ENCODE data around the gene FPGT.

FPGT gene

GRCh38 chr1:74193908-74194307, 4.1 kb upstream of the FPGT start:
- ChIA-PET CTCF (interaction anchor here (1.1 kb wide), 1 partner anchor 11 kb away, joined by 3 read pairs; no protein-coding TSS in a partner anchor), POLR2A (interaction anchor here (0.6 kb wide), 1 partner anchor 13 kb away, joined by 3 read pairs; no protein-coding TSS in a partner anchor)
- TF ChIP-seq CTCF (IDR thresholded peaks at IDR 0.05; ENCODE audit: insufficient read depth, low read length, missing control alignments): no peak
- H3K4me3 ChIP-seq (ENCODE audit: low read depth, low read length): no peak overlapping the region
- DNase-seq (ENCODE audit: low read depth, low spot score): peak; percentile 16

GRCh38 chr1:74195339-74195738, 2.7 kb upstream of the FPGT start:
- TF ChIP-seq CTCF (IDR thresholded peaks at IDR 0.05; ENCODE audit: insufficient read depth, low read length, missing control alignments): no peak
- CTCF ChIA-PET: interaction anchor here (1.1 kb wide), 1 partner anchor 9 kb away, joined by 3 read pairs; no protein-coding TSS in a partner anchor
- no peak overlapping the region for H3K4me3 ChIP-seq (ENCODE audit: low read depth, low read length)
- DNase-seq (ENCODE audit: low read depth, low spot score): no peak
- POLR2A ChIA-PET: no interaction called here

GRCh38 chr1:74197255-74197654, 787 bp upstream of the FPGT start:
- TF ChIP-seq CTCF (IDR thresholded peaks at IDR 0.05; ENCODE audit: insufficient read depth, low read length, missing control alignments): no peak
- ChIA-PET CTCF (no interaction called here), POLR2A (no interaction called here)
- no peak for DNase-seq (ENCODE audit: low read depth, low spot score)
- peak overlapping the region; percentile 88 for H3K4me3 ChIP-seq (ENCODE audit: low read depth, low read length)

- DNase-seq (ENCODE audit: low read depth, low spot score): no peak
- ChIA-PET POLR2A (no interaction called here), CTCF (no interaction called here)
- no peak for TF ChIP-seq CTCF (IDR thresholded peaks at IDR 0.05; ENCODE audit: insufficient read depth, low read length, missing control alignments)
- H3K4me3 ChIP-seq (ENCODE audit: low read depth, low read length): no peak overlapping the region
Measured at GRCh38 chr1:74199504-74199903, 1.5 kb downstream of the FPGT start.

GRCh38 chr1:74205266-74205665, 7.2 kb downstream of the FPGT start:
- no peak for TF ChIP-seq CTCF (IDR thresholded peaks at IDR 0.05; ENCODE audit: insufficient read depth, low read length, missing control alignments)
- ChIA-PET POLR2A (interaction anchor here (0.6 kb wide), 1 partner anchor 10 kb away, joined by 4 read pairs; no protein-coding TSS in a partner anchor), CTCF (interaction anchor here (1.0 to 1.6 kb wide), 2 partner anchors 11 to 484 kb away, joined by 3 read pairs; no protein-coding TSS in a partner anchor)
- H3K4me3 ChIP-seq (ENCODE audit: low read depth, low read length): no peak overlapping the region
- peak; percentile 47 for DNase-seq (ENCODE audit: low read depth, low spot score)

GRCh38 chr1:74215229-74215628, 17.2 kb downstream of the FPGT start:
- no peak for TF ChIP-seq CTCF (IDR thresholded peaks at IDR 0.05; ENCODE audit: insufficient read depth, low read length, missing control alignments)
- ChIA-PET CTCF (no interaction called here), POLR2A (interaction anchor here (0.6 kb wide), 2 partner anchors 10 to 90 kb away, joined by 3 to 4 read pairs; no protein-coding TSS in a partner anchor)

More at GRCh38 chr1:74215229-74215628, 17.2 kb downstream of the FPGT start:
- H3K4me3 ChIP-seq (ENCODE audit: low read depth, low read length): no peak overlapping the region
- DNase-seq (ENCODE audit: low read depth, low spot score): no peak
